Peyer's patch (tissue), 4 donors: ENCODE results near the gene SLC1A2.

Source experiments
- POLR2A ChIP-seq, 2 donors: fragments of 450-650 bp; IDR thresholded peaks; one replicate each; pipeline ENCODE4 v1.5.1; 2017; ENCODE audit warnings: antibody characterized with exemption in 2 of 2, mild to moderate bottlenecking in 2 of 2, moderate library complexity in 2 of 2
- TF ChIP-seq, protein P1 (sequence below), 6 experiments: fragments of 450-650 bp in 4 of 6; fragments of 200-600 bp in 2 of 6; sonication (generic) in 1 of 6; IDR thresholded peaks; one replicate each; pipeline ENCODE4 v1.5.1; 2017 to 2019; ENCODE audit warnings: antibody characterized with exemption in 6 of 6, mild to moderate bottlenecking in 3 of 6, moderate library complexity in 1 of 6

DNA sequence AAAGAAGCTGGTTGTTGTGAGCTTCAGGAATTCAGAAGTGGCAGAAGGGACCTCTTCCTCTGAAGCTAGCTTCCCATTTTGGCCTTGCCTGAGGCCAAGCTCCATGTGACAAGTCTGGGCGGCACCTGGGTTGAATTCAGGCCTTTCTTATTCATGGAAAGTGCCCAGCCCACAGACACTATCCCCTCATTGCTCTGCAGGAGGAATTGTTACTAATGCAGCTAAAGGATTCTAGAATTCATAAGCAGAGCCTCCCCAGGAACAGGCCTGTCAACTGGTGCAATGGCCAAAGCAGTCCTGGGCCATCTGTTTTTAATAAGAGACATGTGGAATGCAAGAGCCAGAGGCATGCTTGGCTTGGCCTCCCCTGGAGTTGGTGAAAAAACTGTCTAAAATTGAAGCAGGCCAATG lies 71.4 kb downstream of the SLC1A2 start:
- TF ChIP-seq, protein P1, sequence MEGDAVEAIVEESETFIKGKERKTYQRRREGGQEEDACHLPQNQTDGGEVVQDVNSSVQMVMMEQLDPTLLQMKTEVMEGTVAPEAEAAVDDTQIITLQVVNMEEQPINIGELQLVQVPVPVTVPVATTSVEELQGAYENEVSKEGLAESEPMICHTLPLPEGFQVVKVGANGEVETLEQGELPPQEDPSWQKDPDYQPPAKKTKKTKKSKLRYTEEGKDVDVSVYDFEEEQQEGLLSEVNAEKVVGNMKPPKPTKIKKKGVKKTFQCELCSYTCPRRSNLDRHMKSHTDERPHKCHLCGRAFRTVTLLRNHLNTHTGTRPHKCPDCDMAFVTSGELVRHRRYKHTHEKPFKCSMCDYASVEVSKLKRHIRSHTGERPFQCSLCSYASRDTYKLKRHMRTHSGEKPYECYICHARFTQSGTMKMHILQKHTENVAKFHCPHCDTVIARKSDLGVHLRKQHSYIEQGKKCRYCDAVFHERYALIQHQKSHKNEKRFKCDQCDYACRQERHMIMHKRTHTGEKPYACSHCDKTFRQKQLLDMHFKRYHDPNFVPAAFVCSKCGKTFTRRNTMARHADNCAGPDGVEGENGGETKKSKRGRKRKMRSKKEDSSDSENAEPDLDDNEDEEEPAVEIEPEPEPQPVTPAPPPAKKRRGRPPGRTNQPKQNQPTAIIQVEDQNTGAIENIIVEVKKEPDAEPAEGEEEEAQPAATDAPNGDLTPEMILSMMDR (IDR thresholded peaks at IDR 0.05): no peak
- TF ChIP-seq POLR2A (IDR thresholded peaks at IDR 0.05): no peak
